ENCODE data around the gene TF.
"Not testable (repeated sequence)": the region's sequence is repeated elsewhere in the genome, so short reads cannot be mapped to it uniquely, and the experiment has no call there.

Gene TF

GRCh38 chr3:133745981-133746711 lies at the start of gene TF:
TF (plus strand) TSS chr3:133746393; CDS start chr3:133746441, 48 bp downstream.
- DNase-seq (ENCODE audit: low read depth in 2 of 2), result no peak

GRCh38 chr3:133697960-133698359 lies 48.2 kb upstream of the TF start:
- DNase-seq (ENCODE audit: low read depth in 2 of 2), result no peak

- no peak for DNase-seq (ENCODE audit: low read depth in 2 of 2)
Observed at GRCh38 chr3:133699467-133699866, 46.7 kb upstream of the TF start.

- DNase-seq (ENCODE audit: low read depth in 2 of 2), result no peak
Observed at GRCh38 chr3:133699903-133700302, 46.3 kb upstream of the TF start.

- no peak for DNase-seq (ENCODE audit: low read depth in 2 of 2)
Observed at GRCh38 chr3:133700351-133700750, 45.8 kb upstream of the TF start.

- no peak for DNase-seq (ENCODE audit: low read depth in 2 of 2)
Observed at GRCh38 chr3:133701435-133702358, 44.5 kb upstream of the TF start.

- no peak for DNase-seq (ENCODE audit: low read depth in 2 of 2)
Observed at GRCh38 chr3:133703915-133704314, 42.3 kb upstream of the TF start.

GRCh38 chr3:133706033-133706432 lies 40.2 kb upstream of the TF start:
- DNase-seq (ENCODE audit: low read depth in 2 of 2), result no peak

- DNase-seq (ENCODE audit: low read depth in 2 of 2), result no peak
Observed at GRCh38 chr3:133709139-133709750, 36.9 kb upstream of the TF start.

GRCh38 chr3:133711013-133711412 lies 35.2 kb upstream of the TF start:
- no peak for DNase-seq (ENCODE audit: low read depth in 2 of 2)

GRCh38 chr3:133712017-133712416 lies 34.2 kb upstream of the TF start:
- no peak for DNase-seq (ENCODE audit: low read depth in 2 of 2)

GRCh38 chr3:133713347-133713746 lies 32.8 kb upstream of the TF start:
- no peak for DNase-seq (ENCODE audit: low read depth in 2 of 2)

GRCh38 chr3:133717424-133717823 lies 28.8 kb upstream of the TF start:
- no peak for DNase-seq (ENCODE audit: low read depth in 2 of 2)

- DNase-seq (ENCODE audit: low read depth in 2 of 2), result no peak
Observed at GRCh38 chr3:133722935-133723334, 23.3 kb upstream of the TF start.

- DNase-seq (ENCODE audit: low read depth in 2 of 2), result no peak
Observed at GRCh38 chr3:133730993-133731392, 15.2 kb upstream of the TF start.

- DNase-seq (ENCODE audit: low read depth in 2 of 2), result not testable (repeated sequence)
Observed at GRCh38 chr3:133732231-133732630, 14.0 kb upstream of the TF start.

GRCh38 chr3:133733226-133733625 lies 13.0 kb upstream of the TF start:
- DNase-seq (ENCODE audit: low read depth in 2 of 2), result no peak

GRCh38 chr3:133734305-133734704 lies 11.9 kb upstream of the TF start:
- no peak for DNase-seq (ENCODE audit: low read depth in 2 of 2)

GRCh38 chr3:133742351-133743091 lies 3.7 kb upstream of the TF start:
- no peak for DNase-seq (ENCODE audit: low read depth in 2 of 2)

GRCh38 chr3:133744241-133744640 lies 2.0 kb upstream of the TF start:
- no peak for DNase-seq (ENCODE audit: low read depth in 2 of 2)

- no peak for DNase-seq (ENCODE audit: low read depth in 2 of 2)
Observed at GRCh38 chr3:133745108-133745507, 1.1 kb upstream of the TF start.

GRCh38 chr3:133746712-133747066 lies 496 bp downstream of the TF start:
- no peak for DNase-seq (ENCODE audit: low read depth in 2 of 2)

All from fibroblast of skin of left biceps (primary cell).